GM12875 (cell line): ENCODE measurements around the gene ITGA2.

ENCODE experiments used
- H3K4me3 ChIP-seq: one replicate; pipeline ENCODE4 v1.5.1; 2011; ENCODE audit warnings: low read depth, low read length, control low read depth
- TF ChIP-seq, protein P1 (sequence below): IDR thresholded peaks from 2 replicates; pipeline ENCODE4 v1.5.1; 2011; ENCODE audit warnings: low read depth, mild to moderate bottlenecking, control low read depth, inconsistent platforms, low read length, moderate library complexity, borderline replicate concordance; ENCODE audit not compliant: insufficient read depth

Gene ITGA2

DNA sequence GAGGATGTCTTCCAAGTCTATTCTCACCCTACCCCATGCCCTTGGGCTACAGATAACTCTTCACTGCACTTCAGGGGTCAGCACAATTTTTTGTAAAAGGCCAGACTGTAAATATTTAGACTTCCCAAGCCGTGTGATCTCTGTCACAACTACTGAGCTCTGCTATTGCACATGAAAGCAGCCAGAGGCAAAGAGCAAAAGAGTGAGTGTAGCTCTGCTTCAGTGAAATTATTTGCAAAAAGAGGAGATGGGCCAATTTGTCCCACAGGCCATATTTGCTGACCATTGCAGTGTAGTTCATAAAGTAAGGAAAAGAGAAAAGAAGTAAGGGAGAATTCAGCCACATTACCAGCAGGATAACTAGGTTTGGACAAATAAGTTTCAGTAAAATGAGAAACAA lies 127.4 kb downstream of the ITGA2 start:
- TF ChIP-seq, protein P1, sequence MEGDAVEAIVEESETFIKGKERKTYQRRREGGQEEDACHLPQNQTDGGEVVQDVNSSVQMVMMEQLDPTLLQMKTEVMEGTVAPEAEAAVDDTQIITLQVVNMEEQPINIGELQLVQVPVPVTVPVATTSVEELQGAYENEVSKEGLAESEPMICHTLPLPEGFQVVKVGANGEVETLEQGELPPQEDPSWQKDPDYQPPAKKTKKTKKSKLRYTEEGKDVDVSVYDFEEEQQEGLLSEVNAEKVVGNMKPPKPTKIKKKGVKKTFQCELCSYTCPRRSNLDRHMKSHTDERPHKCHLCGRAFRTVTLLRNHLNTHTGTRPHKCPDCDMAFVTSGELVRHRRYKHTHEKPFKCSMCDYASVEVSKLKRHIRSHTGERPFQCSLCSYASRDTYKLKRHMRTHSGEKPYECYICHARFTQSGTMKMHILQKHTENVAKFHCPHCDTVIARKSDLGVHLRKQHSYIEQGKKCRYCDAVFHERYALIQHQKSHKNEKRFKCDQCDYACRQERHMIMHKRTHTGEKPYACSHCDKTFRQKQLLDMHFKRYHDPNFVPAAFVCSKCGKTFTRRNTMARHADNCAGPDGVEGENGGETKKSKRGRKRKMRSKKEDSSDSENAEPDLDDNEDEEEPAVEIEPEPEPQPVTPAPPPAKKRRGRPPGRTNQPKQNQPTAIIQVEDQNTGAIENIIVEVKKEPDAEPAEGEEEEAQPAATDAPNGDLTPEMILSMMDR, result no peak
- no peak overlapping the region for H3K4me3 ChIP-seq

DNA sequence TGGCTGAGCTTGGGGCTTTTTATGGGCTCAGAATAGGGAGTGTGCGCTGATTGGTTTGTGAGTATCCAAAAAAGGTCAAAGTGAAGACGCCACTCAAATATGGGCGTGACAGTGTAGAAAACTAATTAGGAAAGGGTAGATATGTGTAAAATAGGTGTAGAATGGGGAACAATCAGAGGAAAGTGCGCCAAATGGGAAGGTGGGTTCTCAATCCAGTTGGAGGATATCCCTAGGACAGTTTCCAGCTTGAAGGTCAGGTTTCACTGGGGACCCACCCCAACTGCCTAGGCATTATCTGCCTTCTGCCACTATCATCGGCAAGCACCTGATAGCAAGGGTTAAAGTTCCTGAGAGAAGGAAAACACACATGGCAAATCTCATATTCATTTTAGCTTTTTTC lies 129.7 kb downstream of the ITGA2 start:
- no peak overlapping the region for H3K4me3 ChIP-seq
- TF ChIP-seq, protein P1, result no peak

DNA sequence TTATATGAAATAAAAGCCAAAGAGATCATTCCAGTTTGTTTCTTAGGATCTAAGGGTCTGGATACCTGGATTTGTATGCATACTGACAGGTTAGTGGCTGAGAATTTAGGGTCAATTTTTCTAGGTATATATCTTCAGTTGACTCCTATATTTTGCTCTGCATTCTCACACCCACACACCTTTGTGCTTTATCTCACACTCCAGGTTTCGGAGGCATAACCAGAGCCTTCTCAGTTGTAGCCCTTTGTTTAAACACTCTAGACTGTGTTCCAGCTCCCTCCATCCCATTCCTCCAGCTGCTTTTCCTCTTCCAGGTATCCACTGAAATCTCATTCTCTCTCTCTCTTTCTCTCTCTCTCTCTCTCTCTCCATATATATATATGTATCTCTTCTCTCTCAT lies 131.0 kb downstream of the ITGA2 start:
- TF ChIP-seq, protein P1, result no peak

DNA sequence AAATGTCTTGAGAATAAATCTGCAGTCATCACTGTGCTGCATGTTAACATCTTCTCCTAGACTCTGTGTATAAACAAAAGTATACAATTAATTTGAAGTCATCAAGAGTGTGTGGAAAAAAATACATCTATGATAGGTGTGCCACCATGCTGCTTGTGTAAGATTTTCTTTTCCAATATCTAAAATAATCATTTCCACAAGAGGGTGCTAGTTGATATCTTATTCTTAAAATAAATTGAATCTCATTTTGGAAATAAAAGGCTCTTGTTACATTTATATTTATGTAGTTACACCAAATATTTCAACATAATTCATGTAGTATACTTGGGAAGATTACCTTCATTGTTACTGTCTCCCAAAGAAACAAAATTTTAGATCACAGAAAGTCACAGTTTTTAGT lies 134.6 kb downstream of the ITGA2 start:
- H3K4me3 ChIP-seq, result no peak overlapping the region
- TF ChIP-seq, protein P1, result no peak

More for the DNA sequence above, 131.0 kb downstream of the ITGA2 start:
- no peak overlapping the region for H3K4me3 ChIP-seq

DNA sequence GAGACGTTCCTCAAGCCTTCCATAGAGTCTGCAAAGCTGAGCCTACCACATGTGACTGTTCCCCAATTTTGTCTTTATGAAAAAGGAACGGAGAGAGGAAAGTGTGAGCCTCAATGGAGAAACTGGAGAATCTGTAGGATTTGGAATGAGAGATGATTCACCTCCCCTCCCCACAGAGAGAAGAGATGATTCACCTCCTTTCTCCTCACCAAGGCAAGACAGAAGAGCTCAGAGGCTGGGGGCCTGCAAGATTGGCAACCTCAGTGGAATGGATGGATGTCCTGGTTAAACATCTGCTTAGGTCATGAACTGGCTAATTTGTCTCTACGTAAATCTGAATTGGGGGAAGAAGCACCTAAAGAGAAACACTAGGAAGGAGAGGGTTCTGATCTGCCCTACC lies 137.4 kb downstream of the ITGA2 start:
- no peak overlapping the region for H3K4me3 ChIP-seq
- TF ChIP-seq, protein P1, result no peak

DNA sequence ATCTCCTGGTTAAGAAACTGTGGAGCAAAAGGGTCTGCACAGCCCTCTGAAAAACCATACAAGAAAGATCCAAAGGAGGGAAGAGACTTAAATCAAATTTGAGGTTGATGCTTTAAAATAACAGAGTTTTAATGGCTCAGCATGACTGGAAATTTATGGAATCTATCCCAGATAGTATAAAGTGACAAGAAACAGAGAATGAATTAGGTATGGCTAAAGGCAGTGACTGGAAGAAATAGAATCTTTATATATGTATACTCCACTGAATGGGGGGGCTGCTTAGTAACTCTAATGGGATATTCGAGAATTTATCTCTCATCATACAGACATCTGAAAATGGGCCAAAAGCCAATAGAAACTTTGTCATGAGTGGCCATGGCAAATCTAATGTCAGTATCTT lies 138.0 kb downstream of the ITGA2 start:
- no peak overlapping the region for H3K4me3 ChIP-seq
- TF ChIP-seq, protein P1, result no peak

DNA sequence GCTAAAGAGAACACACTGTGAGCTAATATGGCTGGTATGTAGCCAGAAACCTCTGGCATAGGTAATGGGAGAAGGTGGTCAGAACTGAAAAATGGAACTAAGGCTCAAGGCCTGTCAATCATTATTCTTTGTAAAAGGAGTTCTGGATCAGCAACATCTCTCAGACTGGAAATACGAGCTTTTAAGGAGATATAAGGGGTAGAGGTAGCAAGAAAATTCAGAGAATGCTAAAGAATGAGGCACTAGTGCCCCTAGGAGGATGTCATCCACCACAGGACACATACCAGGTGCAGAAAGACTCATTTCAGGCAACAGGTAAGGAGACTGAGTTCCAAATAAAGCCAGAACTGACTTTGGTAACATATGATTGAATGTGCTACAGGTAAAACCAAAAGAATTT lies 139.3 kb downstream of the ITGA2 start:
- TF ChIP-seq, protein P1, result no peak
- H3K4me3 ChIP-seq, result no peak overlapping the region
